GM10847 (cell line): Measurements from ENCODE around the gene ANO2.

Source experiments
- POLR2A ChIP-seq: IDR thresholded peaks from 2 replicates; pipeline ENCODE4 v1.6.1; 2011; ENCODE audit not compliant: insufficient read length; ENCODE audit errors: extremely low read depth

Gene ANO2

GRCh38 chr12:5573390-5573789 is 371.7 kb downstream of the ANO2 start:
- TF ChIP-seq POLR2A = no peak

GRCh38 chr12:5571115-5571514 is 373.9 kb downstream of the ANO2 start:
- no peak for TF ChIP-seq POLR2A

GRCh38 chr12:5570416-5570815 is 374.6 kb downstream of the ANO2 start:
- TF ChIP-seq POLR2A = no peak

DNA sequence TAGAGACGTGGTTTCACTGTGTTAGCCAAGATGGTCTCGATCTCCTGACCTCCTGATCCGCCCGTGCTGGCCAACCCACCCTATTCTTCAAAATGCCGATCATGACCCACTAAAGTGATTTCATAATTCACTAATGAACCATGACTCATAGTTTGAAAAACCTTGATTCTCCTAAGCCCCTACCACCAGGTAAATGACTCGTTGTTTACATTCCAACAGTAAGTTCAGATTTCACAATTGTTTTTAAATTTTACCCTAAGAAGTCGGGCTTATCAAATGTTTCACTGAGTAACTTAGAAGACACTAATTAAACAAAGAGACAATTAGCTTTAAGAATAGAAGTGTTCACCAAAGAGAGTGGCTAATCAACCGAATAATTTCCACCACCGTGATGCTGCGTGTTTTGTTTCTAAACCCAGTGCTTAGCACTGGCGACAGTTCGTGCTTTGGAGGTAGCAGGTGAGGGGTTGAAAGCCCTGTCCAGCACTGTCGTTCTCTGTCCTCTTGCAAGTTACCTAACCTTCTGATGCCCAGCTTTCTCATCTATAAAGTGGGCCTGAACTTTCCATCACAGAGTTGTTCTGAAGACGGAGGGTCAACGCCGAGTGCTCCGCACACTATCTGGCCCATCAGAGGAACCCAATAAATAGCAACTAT is 376.6 kb downstream of the ANO2 start:
- no peak for TF ChIP-seq POLR2A

DNA sequence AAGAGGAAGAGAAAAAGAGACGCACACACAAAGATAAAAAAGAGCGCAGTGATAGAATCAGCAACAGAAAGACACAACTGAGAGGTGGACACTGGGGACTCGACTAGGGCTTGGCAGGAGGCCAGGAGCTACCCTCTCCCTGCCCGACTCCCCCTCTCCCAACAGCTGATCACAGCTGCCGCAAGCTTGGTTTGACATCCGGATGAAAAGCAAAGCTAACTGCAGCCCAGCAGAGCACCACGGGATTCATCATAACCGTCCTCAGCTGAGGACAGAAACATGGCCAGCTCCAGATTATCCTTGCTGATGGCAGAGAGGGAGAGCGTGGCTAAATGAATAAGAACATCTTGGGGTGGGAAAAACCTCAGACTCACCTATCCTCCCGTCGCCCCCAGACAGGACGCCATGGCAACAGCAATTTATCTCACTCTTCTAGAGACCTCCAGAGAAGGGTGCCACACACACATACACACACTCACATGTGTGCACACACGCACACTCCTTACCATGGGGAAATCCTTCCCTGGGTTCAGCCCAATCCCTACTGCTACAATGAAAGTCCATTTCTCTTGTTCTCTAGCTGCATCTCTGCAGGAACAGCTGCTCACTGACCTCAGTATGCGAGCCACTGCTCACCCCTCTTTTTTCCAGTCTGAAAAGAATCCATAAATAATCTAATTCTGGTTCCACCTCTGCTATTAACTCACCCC is 377.9 kb downstream of the ANO2 start:
- TF ChIP-seq POLR2A = no peak

DNA sequence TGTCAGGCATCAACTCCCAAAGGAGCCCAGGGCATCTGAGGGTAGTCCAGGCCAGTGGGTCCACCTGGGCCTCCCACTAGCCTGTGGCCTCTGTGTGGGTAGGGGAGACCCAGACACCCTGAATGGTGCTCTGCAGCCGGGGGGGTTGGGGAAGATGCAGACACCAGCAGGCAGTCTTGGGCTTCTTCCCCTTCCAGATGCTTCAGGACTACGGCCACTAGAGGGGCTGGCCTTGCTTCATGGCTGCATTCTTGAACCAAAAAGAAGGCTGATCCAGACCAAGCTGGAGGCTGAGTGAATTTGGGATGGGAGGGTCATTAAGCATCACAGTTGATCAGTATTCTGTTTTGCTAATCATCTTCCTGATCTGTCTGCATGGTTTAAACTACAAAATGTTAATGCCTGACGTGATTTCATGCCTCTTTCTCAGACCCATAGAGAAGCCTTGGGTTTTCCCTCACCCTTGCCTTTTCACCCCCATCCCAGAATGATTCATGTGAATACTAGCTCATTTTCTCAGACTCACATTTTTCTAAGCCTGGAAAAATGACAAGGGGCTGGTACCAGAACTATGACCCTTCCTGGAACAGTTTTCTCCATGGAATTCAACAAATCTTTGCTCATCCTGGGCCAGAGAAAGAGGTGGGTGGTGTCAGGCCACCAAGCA is 379.0 kb downstream of the ANO2 start:
- no peak for TF ChIP-seq POLR2A

- no peak for TF ChIP-seq POLR2A
Measured at GRCh38 chr12:5562581-5562980, 382.5 kb downstream of the ANO2 start.

DNA sequence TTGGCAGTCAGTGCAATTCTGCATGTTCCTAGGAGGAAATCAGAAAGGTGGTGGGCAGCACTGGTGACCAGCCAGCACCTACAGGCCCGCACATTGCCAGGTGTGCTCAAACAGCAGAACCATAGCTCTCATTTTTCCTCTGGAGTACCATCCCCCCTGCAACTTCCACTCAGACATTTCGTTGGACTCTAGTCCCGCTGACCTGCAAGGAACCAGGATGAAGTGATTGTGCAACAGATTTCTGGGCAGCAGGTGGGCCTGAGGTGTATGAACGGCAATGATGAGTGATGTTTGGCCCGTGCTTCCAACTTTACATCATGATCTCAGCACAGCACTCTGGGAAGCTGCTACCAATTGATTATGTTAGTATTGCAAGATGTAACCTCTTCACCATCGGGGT is 383.2 kb downstream of the ANO2 start:
- no peak for TF ChIP-seq POLR2A

DNA sequence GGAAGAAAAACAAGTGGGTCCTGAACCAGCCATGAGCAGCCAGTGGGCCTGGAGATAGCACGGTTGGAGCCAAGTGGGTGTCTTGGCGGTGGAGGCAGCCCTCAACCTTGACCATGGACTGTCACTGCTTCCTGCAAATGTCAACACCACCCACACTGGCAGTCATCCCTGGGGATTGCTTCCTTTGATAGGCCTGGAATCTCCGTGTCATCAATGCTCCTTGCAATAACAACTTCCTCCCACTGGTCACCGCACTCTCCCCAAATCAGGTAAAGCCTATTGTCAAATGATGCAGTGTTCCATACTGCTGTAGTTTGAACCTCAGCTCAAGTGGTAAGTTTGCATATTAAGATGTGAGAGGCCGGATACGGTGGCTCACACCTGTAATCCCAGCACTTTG is 384.0 kb downstream of the ANO2 start:
- no peak for TF ChIP-seq POLR2A

DNA sequence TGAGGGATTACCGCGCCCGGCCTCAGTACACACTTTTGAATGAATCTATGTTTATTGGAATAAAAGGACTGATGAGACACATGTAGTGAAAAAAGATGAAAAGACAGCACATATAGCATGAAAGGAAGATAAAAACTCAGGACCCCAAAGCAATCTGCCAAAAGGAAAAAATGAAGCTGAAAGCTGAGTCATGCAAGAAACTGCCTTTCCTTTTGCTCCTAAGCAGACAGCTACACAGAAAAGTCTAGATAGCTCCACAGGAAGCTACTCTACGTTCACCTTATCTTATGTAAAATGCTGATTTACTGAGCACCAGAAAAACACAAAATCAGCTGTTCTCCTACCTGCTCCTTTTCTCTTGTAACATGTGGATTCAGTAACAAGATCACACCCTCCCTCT is 384.8 kb downstream of the ANO2 start:
- TF ChIP-seq POLR2A = no peak

DNA sequence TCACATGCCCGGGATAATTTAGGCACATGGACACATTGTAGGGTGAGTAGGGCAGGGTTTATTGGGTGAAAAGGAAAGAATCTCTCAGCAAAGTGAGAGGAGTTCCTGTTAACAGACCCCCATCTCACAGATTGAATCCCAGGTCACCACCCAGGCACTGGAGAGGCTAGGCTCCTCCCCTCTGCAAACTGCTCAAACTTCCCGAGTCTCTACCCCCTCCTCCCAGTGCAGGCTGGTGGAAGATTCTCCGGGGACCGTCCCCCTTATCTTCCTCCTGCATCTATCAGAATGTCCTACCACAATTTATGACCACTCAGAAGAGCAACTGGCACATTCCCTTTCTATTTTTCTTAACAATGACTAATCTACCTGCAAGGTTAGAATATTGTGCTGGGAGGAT is 387.2 kb downstream of the ANO2 start:
- no peak for TF ChIP-seq POLR2A

- TF ChIP-seq POLR2A = no peak
Measured at GRCh38 chr12:5556946-5557673, 387.9 kb downstream of the ANO2 start.

DNA sequence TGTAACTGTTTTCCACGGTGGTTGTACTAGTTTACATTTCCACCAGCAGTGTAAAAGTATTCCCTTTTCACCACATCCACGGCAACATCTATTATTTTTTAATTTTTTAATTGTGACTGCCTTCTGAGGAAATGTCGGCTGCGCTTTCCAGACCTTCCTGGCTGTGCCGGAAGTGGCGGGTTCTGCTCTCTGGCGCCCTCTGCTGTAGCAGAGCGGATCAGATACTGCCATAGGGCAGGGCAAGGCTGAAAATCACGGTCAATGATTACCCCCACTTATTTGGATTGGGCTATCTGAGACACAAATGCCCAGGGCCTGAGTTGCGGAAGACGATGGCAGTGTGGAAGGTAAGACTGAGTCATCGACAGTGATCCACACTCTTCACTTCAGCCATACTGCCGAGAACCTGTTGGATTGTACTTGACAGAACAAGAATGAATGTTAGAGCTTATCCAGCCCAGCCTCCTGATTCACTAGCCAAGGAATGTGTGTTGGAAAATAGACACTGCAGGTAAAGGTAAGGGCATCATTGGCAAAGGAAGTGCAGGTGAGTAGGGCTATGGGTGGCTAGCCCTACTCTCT is 388.9 kb downstream of the ANO2 start:
- TF ChIP-seq POLR2A = no peak

- TF ChIP-seq POLR2A = no peak
Measured at GRCh38 chr12:5554711-5555110, 390.3 kb downstream of the ANO2 start.

DNA sequence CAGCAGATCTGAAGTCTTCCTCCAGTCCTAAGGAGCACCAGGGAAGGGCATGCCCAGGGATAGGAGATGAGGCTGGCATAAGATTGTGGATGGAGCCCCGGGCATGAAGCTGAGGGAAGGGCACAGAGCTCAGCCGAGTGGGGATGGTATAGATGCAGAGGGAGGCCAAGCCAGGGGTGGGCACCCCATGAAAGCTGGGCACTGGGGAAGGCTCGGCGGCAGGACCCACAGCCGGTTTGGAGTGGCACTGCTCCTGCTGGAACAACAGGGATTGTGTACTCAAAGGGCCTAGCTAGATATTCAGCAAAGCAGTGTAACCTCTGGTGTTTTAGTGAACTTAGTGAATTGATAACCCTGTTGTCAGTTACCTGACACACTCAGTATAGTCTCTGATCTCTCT is 396.0 kb downstream of the ANO2 start:
- TF ChIP-seq POLR2A = no peak
